SK-N-SH treated with all-trans-retinoic acid at 6 μM for 48 hours (cell line): ENCODE results near the gene MYLIP.

Experiments used
- ATAC-seq: fragments of 200-7000 bp; cut with Tn5 transposase; 3 replicates; pipeline ENCODE4 v1.9.1; 2020; ENCODE audit warnings: mild to moderate bottlenecking, moderate library complexity
- ARNTL ChIP-seq: fragments of 450-650 bp; formaldehyde crosslinking; IDR thresholded peaks from 2 replicates; pipeline ENCODE4 v1.5.0; 2020; ENCODE audit warnings: low read depth, mild to moderate bottlenecking, moderate library complexity, borderline replicate concordance
- CSDC2 ChIP-seq: fragments of 250-450 bp; sonication (Bioruptor Pico); IDR thresholded peaks from 2 replicates; pipeline ENCODE4 v1.5.0; 2020; ENCODE audit warnings: mild to moderate bottlenecking, moderate library complexity
- ESRRG ChIP-seq: fragments of 250-450 bp; sonication (Bioruptor Pico); IDR thresholded peaks from 2 replicates; pipeline ENCODE4 v1.6.1; 2021; ENCODE audit warnings: mild to moderate bottlenecking
- GLIS3 ChIP-seq: fragments of 250-450 bp; sonication (Bioruptor Pico); IDR thresholded peaks from 2 replicates; pipeline ENCODE4 v1.5.0; 2020; ENCODE audit warnings: mild to moderate bottlenecking, moderate library complexity
- OSR1 ChIP-seq: fragments of 250-450 bp; sonication (Bioruptor Pico); IDR thresholded peaks from 2 replicates; pipeline ENCODE4 v1.8.0; 2022; ENCODE audit warnings: moderate library complexity, mild to moderate bottlenecking, inconsistent platforms
- PATZ1 ChIP-seq: fragments of 250-450 bp; sonication (Bioruptor Pico); IDR thresholded peaks from 2 replicates; pipeline ENCODE4 v1.8.0; 2020; ENCODE audit warnings: mild to moderate bottlenecking, moderate library complexity, borderline replicate concordance
- PPARA ChIP-seq: fragments of 250-450 bp; sonication (Bioruptor Pico); IDR thresholded peaks from 2 replicates; pipeline ENCODE4 v1.5.0; 2020; ENCODE audit warnings: mild to moderate bottlenecking, borderline replicate concordance
- RARB ChIP-seq: fragments of 250-450 bp; sonication (Bioruptor Pico); IDR thresholded peaks from 2 replicates; pipeline ENCODE4 v1.8.0; 2021; ENCODE audit warnings: mild to moderate bottlenecking, moderate library complexity
- SNAI2 ChIP-seq: fragments of 250-450 bp; sonication (Bioruptor Pico); IDR thresholded peaks from 2 replicates; pipeline ENCODE4 v1.5.0; 2020; ENCODE audit warnings: mild to moderate bottlenecking, moderate library complexity
- TCF4 ChIP-seq: fragments of 250-450 bp; sonication (Bioruptor Pico); IDR thresholded peaks from 2 replicates; pipeline ENCODE4 v1.8.0; 2021; ENCODE audit warnings: mild to moderate bottlenecking, moderate library complexity, borderline replicate concordance
- TOX ChIP-seq: fragments of 250-450 bp; sonication (Bioruptor Pico); IDR thresholded peaks from 2 replicates; pipeline ENCODE4 v1.8.0; 2021; ENCODE audit warnings: mild to moderate bottlenecking, moderate library complexity, borderline replicate concordance
- ZFP3 ChIP-seq: fragments of 250-450 bp; sonication (Bioruptor Pico); IDR thresholded peaks from 2 replicates; pipeline ENCODE4 v1.5.0; 2020; ENCODE audit warnings: mild to moderate bottlenecking, moderate library complexity
- ZNF565 ChIP-seq: fragments of 450-650 bp; formaldehyde crosslinking; conservative IDR thresholded peaks from 2 replicates; pipeline ENCODE4 v1.5.0; 2020; ENCODE audit warnings: low read depth, mild to moderate bottlenecking, moderate library complexity
- ZNF8 ChIP-seq: fragments of 450-650 bp; formaldehyde crosslinking; IDR thresholded peaks from 2 replicates; pipeline ENCODE4 v1.5.0; 2020; ENCODE audit warnings: mild to moderate bottlenecking, moderate library complexity
- TF ChIP-seq, protein P1 (sequence below): fragments of 250-450 bp; sonication (Bioruptor Pico); IDR thresholded peaks from 2 replicates; pipeline ENCODE4 v1.5.0; 2020; ENCODE audit warnings: mild to moderate bottlenecking, moderate library complexity
- TF ChIP-seq, protein P2 (sequence below): fragments of 250-450 bp; sonication (Bioruptor Pico); IDR thresholded peaks from 2 replicates; pipeline ENCODE4 v1.8.0; 2021; ENCODE audit warnings: low read depth, mild to moderate bottlenecking, moderate library complexity, borderline replicate concordance
- TF ChIP-seq, protein P3 (sequence below): fragments of 250-450 bp; sonication (Bioruptor Pico); IDR thresholded peaks from 2 replicates; pipeline ENCODE4 v1.5.1; 2020; ENCODE audit warnings: low read depth, mild to moderate bottlenecking, moderate library complexity

The MYLIP gene

GRCh38 chr6:16080204-16080603, 48.7 kb upstream of the MYLIP start (continued):
- TF ChIP-seq, protein P1, sequence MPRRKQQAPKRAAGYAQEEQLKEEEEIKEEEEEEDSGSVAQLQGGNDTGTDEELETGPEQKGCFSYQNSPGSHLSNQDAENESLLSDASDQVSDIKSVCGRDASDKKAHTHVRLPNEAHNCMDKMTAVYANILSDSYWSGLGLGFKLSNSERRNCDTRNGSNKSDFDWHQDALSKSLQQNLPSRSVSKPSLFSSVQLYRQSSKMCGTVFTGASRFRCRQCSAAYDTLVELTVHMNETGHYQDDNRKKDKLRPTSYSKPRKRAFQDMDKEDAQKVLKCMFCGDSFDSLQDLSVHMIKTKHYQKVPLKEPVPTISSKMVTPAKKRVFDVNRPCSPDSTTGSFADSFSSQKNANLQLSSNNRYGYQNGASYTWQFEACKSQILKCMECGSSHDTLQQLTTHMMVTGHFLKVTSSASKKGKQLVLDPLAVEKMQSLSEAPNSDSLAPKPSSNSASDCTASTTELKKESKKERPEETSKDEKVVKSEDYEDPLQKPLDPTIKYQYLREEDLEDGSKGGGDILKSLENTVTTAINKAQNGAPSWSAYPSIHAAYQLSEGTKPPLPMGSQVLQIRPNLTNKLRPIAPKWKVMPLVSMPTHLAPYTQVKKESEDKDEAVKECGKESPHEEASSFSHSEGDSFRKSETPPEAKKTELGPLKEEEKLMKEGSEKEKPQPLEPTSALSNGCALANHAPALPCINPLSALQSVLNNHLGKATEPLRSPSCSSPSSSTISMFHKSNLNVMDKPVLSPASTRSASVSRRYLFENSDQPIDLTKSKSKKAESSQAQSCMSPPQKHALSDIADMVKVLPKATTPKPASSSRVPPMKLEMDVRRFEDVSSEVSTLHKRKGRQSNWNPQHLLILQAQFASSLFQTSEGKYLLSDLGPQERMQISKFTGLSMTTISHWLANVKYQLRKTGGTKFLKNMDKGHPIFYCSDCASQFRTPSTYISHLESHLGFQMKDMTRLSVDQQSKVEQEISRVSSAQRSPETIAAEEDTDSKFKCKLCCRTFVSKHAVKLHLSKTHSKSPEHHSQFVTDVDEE, result no peak
- no peak for TF ChIP-seq PPARA

- no peak for ATAC-seq
- TF ChIP-seq, protein P2, sequence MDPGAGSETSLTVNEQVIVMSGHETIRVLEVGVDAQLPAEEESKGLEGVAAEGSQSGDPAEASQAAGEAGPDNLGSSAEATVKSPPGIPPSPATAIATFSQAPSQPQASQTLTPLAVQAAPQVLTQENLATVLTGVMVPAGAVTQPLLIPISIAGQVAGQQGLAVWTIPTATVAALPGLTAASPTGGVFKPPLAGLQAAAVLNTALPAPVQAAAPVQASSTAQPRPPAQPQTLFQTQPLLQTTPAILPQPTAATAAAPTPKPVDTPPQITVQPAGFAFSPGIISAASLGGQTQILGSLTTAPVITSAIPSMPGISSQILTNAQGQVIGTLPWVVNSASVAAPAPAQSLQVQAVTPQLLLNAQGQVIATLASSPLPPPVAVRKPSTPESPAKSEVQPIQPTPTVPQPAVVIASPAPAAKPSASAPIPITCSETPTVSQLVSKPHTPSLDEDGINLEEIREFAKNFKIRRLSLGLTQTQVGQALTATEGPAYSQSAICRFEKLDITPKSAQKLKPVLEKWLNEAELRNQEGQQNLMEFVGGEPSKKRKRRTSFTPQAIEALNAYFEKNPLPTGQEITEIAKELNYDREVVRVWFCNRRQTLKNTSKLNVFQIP, result no peak
- TF ChIP-seq, protein P1, result no peak
- no peak for TF ChIP-seq ZNF8 (CRISPR knock-in tag)
- TF ChIP-seq, protein P3, sequence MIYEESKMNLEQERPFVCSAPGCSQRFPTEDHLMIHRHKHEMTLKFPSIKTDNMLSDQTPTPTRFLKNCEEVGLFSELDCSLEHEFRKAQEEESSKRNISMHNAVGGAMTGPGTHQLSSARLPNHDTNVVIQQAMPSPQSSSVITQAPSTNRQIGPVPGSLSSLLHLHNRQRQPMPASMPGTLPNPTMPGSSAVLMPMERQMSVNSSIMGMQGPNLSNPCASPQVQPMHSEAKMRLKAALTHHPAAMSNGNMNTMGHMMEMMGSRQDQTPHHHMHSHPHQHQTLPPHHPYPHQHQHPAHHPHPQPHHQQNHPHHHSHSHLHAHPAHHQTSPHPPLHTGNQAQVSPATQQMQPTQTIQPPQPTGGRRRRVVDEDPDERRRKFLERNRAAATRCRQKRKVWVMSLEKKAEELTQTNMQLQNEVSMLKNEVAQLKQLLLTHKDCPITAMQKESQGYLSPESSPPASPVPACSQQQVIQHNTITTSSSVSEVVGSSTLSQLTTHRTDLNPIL, result no peak
- TF ChIP-seq SNAI2 (CRISPR knock-in tag), result no peak
- no peak for TF ChIP-seq TOX (CRISPR knock-in tag)
Observed at GRCh38 chr6:16081326-16081725, 47.6 kb upstream of the MYLIP start.

- no peak for TF ChIP-seq CSDC2
- no peak for TF ChIP-seq SNAI2 (CRISPR knock-in tag)
- TF ChIP-seq, protein P1, result no peak
- no peak for TF ChIP-seq OSR1 (CRISPR knock-in tag)
- TF ChIP-seq ZFP3 (CRISPR knock-in tag), result no peak
- no peak for TF ChIP-seq GLIS3 (CRISPR knock-in tag)
- TF ChIP-seq ESRRG, result no peak
- TF ChIP-seq, all 23 proteins: peak for 0
- no peak for ATAC-seq
Observed at GRCh38 chr6:16082361-16082760, 46.5 kb upstream of the MYLIP start.

GRCh38 chr6:16086965-16087364, 41.9 kb upstream of the MYLIP start:
- no peak for TF ChIP-seq GLIS3 (CRISPR knock-in tag)
- TF ChIP-seq RARB (CRISPR knock-in tag), result no peak
- TF ChIP-seq PATZ1, result no peak
- no peak for TF ChIP-seq ESRRG
- TF ChIP-seq OSR1 (CRISPR knock-in tag), result no peak
- TF ChIP-seq, protein P1, result no peak
- no peak for TF ChIP-seq ZNF565 (CRISPR knock-in tag)
- TF ChIP-seq ARNTL, result no peak
- no peak for TF ChIP-seq ZNF8 (CRISPR knock-in tag)
- TF ChIP-seq TCF4 (CRISPR knock-in tag), result no peak
- TF ChIP-seq, protein P2, result no peak
- ATAC-seq, result no peak
